Stomach (tissue), 9 donors: Measurements from ENCODE around the gene CFAP53. TPM values are rescaled to one million over a fixed set of nuclear protein-coding genes. Genes with fewer than 3 reads are reported as not detected.
A peak's percentile ranks its signal among the peaks of the same experiment; 100 is the strongest.

Source experiments
- DNase-seq, 2 donors: peaks; one replicate each; pipeline versions ENCODE4 v3.0.0 to v3.0.0-alpha.2; 2013 to 2019
- H3K27ac ChIP-seq, 5 donors: fragments of 200-600 bp in 4 of 5; sonication (generic) in 4 of 5; one replicate each; pipeline ENCODE4 v1.5.1; 2013 to 2019; ENCODE audit warnings: mild to moderate bottlenecking in 1 of 5, moderate library complexity in 1 of 5
- H3K27me3 ChIP-seq, 3 donors: fragments of 200-600 bp; sonication (generic); one replicate each; pipeline ENCODE4 v1.5.1; 2017 to 2019; ENCODE audit warnings: mixed run types in 1 of 3
- H3K36me3 ChIP-seq, 4 donors: fragments of 200-600 bp; sonication (generic); 1 replicate in 3 of 4; 2 replicates in 1 of 4; pipeline ENCODE4 v1.5.1; 2016 to 2019
- H3K4me1 ChIP-seq, 4 donors: fragments of 200-600 bp; sonication (generic); one replicate each; pipeline ENCODE4 v1.5.1; 2016 to 2019
- H3K4me3 ChIP-seq, 4 donors: fragments of 200-600 bp; sonication (generic) in 3 of 4; one replicate each; pipeline ENCODE4 v1.5.1; 2016 to 2019; ENCODE audit warnings: mild to moderate bottlenecking in 1 of 4
- H3K9me3 ChIP-seq, 4 donors: fragments of 200-600 bp; sonication (generic); one replicate each; pipeline ENCODE4 v1.5.1; 2016 to 2019
- EP300 ChIP-seq: sonication (generic); formaldehyde crosslinking; IDR thresholded peaks from one replicate; pipeline ENCODE4 v1.6.1; 2017; ENCODE audit warnings: antibody characterized with exemption
- POLR2A ChIP-seq, 4 donors: fragments of 450-650 bp; IDR thresholded peaks; one replicate each; pipeline ENCODE4 v1.6.1; 2016; ENCODE audit warnings: antibody characterized with exemption in 4 of 4, control low read depth in 2 of 4, mild to moderate bottlenecking in 1 of 4, moderate library complexity in 1 of 4
- POLR2AphosphoS5 ChIP-seq, 3 donors: sonication (generic); formaldehyde crosslinking; IDR thresholded peaks; one replicate each; pipeline ENCODE4 v1.6.1; 2016; ENCODE audit warnings: antibody characterized with exemption in 3 of 3
- WGBS, 5 donors: extraction: QIAGEN DNeasy Blood & Tissue Kit in 3 of 5; methylation state at CpG; one replicate each; pipeline versions ENCODE4 v1.1.5 to v1.1.7; 2013 to 2018; 5-methylcytosine and 5-hydroxymethylcytosine counted together
- intact Hi-C: fragments of 100-400 bp; cut with DNase I; formaldehyde crosslinking; loops from one replicate; pipeline ENCODE4 v1.15.1; 2023; ENCODE audit warnings: low total_unique reads
- polyA plus RNA-seq, 3 donors: library from polyadenylated mRNA; stranded (reverse); fragments of 200-250 nt; gene quantifications; one replicate each; pipeline ENCODE4 v1.2.3, GENCODE V29; 2013
- total RNA-seq, 5 donors: library from RNA; depleted of rRNA; stranded (reverse); fragments of >200 nt; gene quantifications; one replicate each; pipeline versions ENCODE4 v1.1.0 to v1.2.3, GENCODE V29; 2014 to 2016
- TF ChIP-seq, protein P1 (sequence below), 7 experiments: fragments of 450-650 bp in 4 of 7; fragments of 200-600 bp in 3 of 7; sonication (generic) in 3 of 7; IDR thresholded peaks; one replicate each; pipeline ENCODE4 v1.5.1; 2016 to 2019; ENCODE audit warnings: antibody characterized with exemption in 7 of 7, control low read depth in 2 of 7, mild to moderate bottlenecking in 1 of 7
- donor health status: healthy with polysubstance abuse.
- donor health status: Bipolar disorder and iron deficiency.
- donor health status: healthy.

Gene CFAP53
- total and polyA plus RNA-seq, 8 donors, result 0.25 to 4.1 (median 0.73) TPM; not detected in 4

DNA sequence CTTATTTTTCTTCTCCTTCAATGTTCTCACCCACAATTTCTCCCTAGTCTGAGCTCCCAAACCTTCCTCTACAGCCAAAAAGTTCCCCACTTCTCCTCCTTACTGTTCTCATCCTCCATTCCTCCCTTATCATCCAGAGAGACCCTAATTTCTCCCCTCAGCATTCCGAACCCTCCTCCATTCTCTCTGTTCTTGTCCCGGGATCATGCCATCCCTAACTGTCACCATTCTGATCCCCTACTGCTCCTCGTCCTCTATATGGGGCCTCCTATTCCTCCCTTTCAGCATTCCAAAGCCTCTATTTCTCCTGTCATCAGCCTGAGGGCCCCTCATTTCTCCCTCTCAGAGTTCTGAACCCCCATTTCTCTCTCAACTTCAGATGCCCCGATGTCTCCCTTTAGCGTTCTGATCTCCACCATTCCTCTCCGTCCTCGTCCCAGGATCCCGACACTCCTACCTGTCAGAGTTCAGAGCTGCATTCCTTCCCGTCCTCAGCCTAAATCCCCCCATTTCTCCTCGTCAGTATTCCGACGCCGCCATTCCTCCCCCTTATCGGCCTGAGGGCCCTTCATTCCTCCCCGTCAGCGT is 14.5 kb upstream of the CFAP53 start:
- intact Hi-C loops, result no loop called here
- no peak for DNase-seq
- Histone ChIP-seq H3K27ac (peak overlapping the region; percentile 89 to 96 (median 95)), H3K27me3 (no peaks in the 10 kb centered on the region), H3K4me3 (peak overlapping the region; percentile 82 to 96 (median 88)), H3K36me3 (peaks cover 49 to 78% (median 70%) of the 10 kb centered on the region in 4 donors), H3K4me1 (peaks cover 24 to 50% (median 38%) of the 10 kb centered on the region in 4 donors), H3K9me3 (no peaks in the 10 kb centered on the region)
- WGBS, 5 donors, result 1 to 2% (median 1%) methylated on average over 16 of the region's 16 CpGs
- no peak for TF ChIP-seq POLR2AphosphoS5 (IDR thresholded peaks at IDR 0.05)
- TF ChIP-seq POLR2A (IDR thresholded peaks at IDR 0.05), result no peak
- TF ChIP-seq, protein P1, sequence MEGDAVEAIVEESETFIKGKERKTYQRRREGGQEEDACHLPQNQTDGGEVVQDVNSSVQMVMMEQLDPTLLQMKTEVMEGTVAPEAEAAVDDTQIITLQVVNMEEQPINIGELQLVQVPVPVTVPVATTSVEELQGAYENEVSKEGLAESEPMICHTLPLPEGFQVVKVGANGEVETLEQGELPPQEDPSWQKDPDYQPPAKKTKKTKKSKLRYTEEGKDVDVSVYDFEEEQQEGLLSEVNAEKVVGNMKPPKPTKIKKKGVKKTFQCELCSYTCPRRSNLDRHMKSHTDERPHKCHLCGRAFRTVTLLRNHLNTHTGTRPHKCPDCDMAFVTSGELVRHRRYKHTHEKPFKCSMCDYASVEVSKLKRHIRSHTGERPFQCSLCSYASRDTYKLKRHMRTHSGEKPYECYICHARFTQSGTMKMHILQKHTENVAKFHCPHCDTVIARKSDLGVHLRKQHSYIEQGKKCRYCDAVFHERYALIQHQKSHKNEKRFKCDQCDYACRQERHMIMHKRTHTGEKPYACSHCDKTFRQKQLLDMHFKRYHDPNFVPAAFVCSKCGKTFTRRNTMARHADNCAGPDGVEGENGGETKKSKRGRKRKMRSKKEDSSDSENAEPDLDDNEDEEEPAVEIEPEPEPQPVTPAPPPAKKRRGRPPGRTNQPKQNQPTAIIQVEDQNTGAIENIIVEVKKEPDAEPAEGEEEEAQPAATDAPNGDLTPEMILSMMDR (IDR thresholded peaks at IDR 0.05), result no peak
- TF ChIP-seq EP300, result no peak

DNA sequence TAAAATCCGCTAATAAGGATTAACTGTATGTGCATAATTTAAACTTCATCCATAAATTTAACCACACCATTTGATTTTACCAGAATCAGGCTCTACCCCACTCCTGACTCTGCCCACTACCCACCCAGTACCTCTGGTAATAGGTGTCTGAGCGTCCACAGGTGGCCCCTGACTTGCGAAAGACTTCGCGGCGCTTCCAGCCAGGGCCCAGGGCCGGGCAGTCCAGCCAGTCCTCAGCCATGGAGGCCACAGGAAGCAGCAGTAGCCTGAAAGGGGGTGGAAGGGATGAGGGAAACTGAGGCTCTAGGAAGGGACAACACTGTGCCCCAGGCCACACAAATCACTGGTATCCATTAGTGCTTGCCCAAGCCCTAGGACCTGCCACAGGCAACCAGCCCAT is 13.5 kb upstream of the CFAP53 start:
- DNase-seq, result no peak
- 88 to 95% (median 95%) methylated on average over 7 of the region's 7 CpGs for WGBS, 5 donors
- H3K4me3 ChIP-seq, result peak overlapping the region in 2 of 4 donors; percentile 82 to 84
- H3K27me3 ChIP-seq, result no peaks in the 10 kb centered on the region
- intact Hi-C loops, result no loop called here
- no peaks in the 10 kb centered on the region for H3K9me3 ChIP-seq
- H3K4me1 ChIP-seq, result peaks cover 24 to 47% (median 37%) of the 10 kb centered on the region in 4 donors
- TF ChIP-seq POLR2AphosphoS5 (IDR thresholded peaks at IDR 0.05) (no peak), POLR2A (IDR thresholded peaks at IDR 0.05) (no peak), EP300 (no peak)
- TF ChIP-seq, protein P1 (IDR thresholded peaks at IDR 0.05), result no peak
- H3K27ac ChIP-seq, result peak overlapping the region in 2 of 5 donors; percentile 95 to 96
- peaks cover 53 to 78% (median 70%) of the 10 kb centered on the region in 4 donors for H3K36me3 ChIP-seq

DNA sequence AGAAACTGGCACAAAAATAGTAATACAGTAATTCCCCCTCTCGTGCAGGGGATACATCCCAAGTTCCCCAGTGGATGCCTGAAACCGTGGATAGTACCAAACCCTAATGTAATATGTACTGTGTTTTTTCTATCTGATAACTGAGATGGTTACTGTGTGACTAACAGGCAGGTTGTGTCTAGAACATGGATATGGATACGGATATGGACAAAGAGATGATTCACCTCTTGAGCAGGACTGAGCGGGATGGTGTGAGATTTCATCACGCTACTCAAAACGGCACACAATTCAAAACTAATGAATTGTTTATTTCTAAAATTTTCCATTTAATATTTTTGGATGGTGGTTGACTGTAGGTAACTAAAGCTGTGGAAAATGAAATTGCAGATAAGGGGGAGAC is 11.6 kb upstream of the CFAP53 start:
- H3K36me3 ChIP-seq, result peaks cover 57 to 78% (median 70%) of the 10 kb centered on the region in 4 donors
- no peaks in the 10 kb centered on the region for H3K27me3 ChIP-seq
- DNase-seq, result no peak
- intact Hi-C loops, result no loop called here
- H3K4me1 ChIP-seq, result peaks cover 24 to 47% (median 37%) of the 10 kb centered on the region in 4 donors
- WGBS, 5 donors, result 79 to 89% (median 83%) methylated on average over 6 of the region's 6 CpGs
- no peak overlapping the region for H3K27ac ChIP-seq
- H3K4me3 ChIP-seq, result no peak overlapping the region
- H3K9me3 ChIP-seq, result no peaks in the 10 kb centered on the region
- no peak for TF ChIP-seq POLR2A (IDR thresholded peaks at IDR 0.05)
- TF ChIP-seq POLR2AphosphoS5 (IDR thresholded peaks at IDR 0.05), result no peak
- TF ChIP-seq, protein P1 (IDR thresholded peaks at IDR 0.05), result no peak
- TF ChIP-seq EP300, result no peak

DNA sequence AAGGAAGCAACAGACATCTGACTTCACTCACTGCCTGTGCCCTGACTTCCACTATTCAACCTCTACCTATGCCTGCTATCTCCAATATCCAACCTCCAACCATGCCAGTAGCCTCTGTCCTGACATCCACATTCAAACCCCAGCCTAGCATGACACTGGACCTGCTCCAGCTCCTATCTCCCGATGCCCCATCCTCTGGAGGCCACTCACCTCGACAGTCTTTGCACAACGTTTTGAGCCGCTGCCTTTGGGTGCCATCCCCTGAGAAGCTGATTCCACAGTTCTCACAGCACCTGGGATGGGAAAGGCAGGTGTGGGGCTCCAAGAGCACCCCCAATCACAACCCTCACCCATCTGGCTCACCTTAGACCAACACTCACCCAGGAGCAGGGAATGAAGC is 10.2 kb upstream of the CFAP53 start:
- Histone ChIP-seq H3K4me1 (peaks cover 18 to 35% (median 28%) of the 10 kb centered on the region in 4 donors), H3K27me3 (no peaks in the 10 kb centered on the region), H3K4me3 (no peak overlapping the region), H3K27ac (no peak overlapping the region), H3K9me3 (no peaks in the 10 kb centered on the region), H3K36me3 (peaks cover 63 to 84% (median 77%) of the 10 kb centered on the region in 4 donors)
- WGBS, 5 donors, result 90 to 93% (median 91%) methylated on average over 4 of the region's 4 CpGs
- TF ChIP-seq POLR2A (IDR thresholded peaks at IDR 0.05) (no peak), EP300 (no peak), POLR2AphosphoS5 (IDR thresholded peaks at IDR 0.05) (no peak)
- TF ChIP-seq, protein P1 (IDR thresholded peaks at IDR 0.05), result no peak
- intact Hi-C loops, result no loop called here
- DNase-seq, result no peak
